ENCODE measurements around the gene PLEKHA6.

GRCh38 chr1:204283711-204284651, 75.7 kb downstream of the PLEKHA6 start:
- no peak for TF ChIP-seq CTCF (IDR thresholded peaks at IDR 0.05; ENCODE audit: low read depth, low read length, poor library complexity, severe bottlenecking)
- TF ChIP-seq EZH2phosphoT487 (IDR thresholded peaks at IDR 0.05; ENCODE audit: borderline replicate concordance, low read length): no peak

Data from DOHH2 (cell line).